ENCODE data around the gene MMP20. TPM values are rescaled to one million over a fixed set of nuclear protein-coding genes. Genes with fewer than 3 reads are reported as not detected.

The MMP20 gene
- total and polyA plus RNA-seq, 2 donors (not counting 1 experiment from before 2014, with no cell fraction given), result not detected

GRCh38 chr11:102623998-102624397 is 1.1 kb downstream of the MMP20 start:
- ChIA-PET CTCF (no interaction called here), POLR2A (no interaction called here)
- Mint-ChIP-seq H3K4me1 (no peaks in the 10 kb centered on the region), H3K4me3 (no peak overlapping the region), H3K27ac (no peak overlapping the region), H3K27me3 (peaks cover 8% of the 10 kb centered on the region), H3K9me3 (ENCODE audit: insufficient read depth) (no peaks in the 10 kb centered on the region)
- no peaks in the 10 kb centered on the region for H3K79me2 ChIP-seq (ENCODE audit: control insufficient read depth, insufficient read depth, low read length)
- H3K4me2 ChIP-seq (replicated peaks; ENCODE audit: low read depth, low read length, poor library complexity, severe bottlenecking), result no peak overlapping the region
- DNase-seq (no peak), ATAC-seq (ENCODE audit: low read depth) (no peak)
- H3K9me3 ChIP-seq (ENCODE audit: control extremely low read depth in 1 of 3, control insufficient read depth in 2 of 3, insufficient read depth in 1 of 3, low read length in 2 of 3), result no peaks in the 10 kb centered on the region
- H3K27me3 ChIP-seq (replicated peaks in 1 of 4; ENCODE audit: control extremely low read depth in 1 of 4, control insufficient read depth in 3 of 4, insufficient read depth in 4 of 4, low read length in 3 of 4), result no peaks in the 10 kb centered on the region
- H3K4me3 ChIP-seq (ENCODE audit: control extremely low read depth in 1 of 5, extremely low read depth in 1 of 5, insufficient read depth in 1 of 5, low read depth in 2 of 5, low read length in 4 of 5), result no peak overlapping the region
- no peaks in the 10 kb centered on the region for H3K36me3 ChIP-seq (replicated peaks in 1 of 2; ENCODE audit: control extremely low read depth in 1 of 2, control insufficient read depth in 1 of 2, extremely low read depth in 1 of 2, insufficient read depth in 2 of 2, low read length in 1 of 2)
- 92% methylated on average over 6 of the region's 8 CpGs for WGBS (ENCODE audit: insufficient coverage)
- no peak overlapping the region for H2AFZ ChIP-seq (ENCODE audit: insufficient read depth, low read depth, low read length, poor library complexity, severe bottlenecking)
- intact Hi-C loops (cut with micrococcal nuclease), result no loop called here
- H4K20me1 ChIP-seq (ENCODE audit: control insufficient read depth, insufficient read depth, low read length, poor library complexity, severe bottlenecking), result no peaks in the 10 kb centered on the region
- TF ChIP-seq CTCF (IDR thresholded peaks at IDR 0.05), result no peak
- no peak for TF ChIP-seq EZH2 (IDR thresholded peaks at IDR 0.05; ENCODE audit: borderline replicate concordance, insufficient read depth, low read depth, low read length, poor library complexity, severe bottlenecking)
- no peak overlapping the region for H3K9ac ChIP-seq (ENCODE audit: low read length)
- H3K27ac ChIP-seq (ENCODE audit: low read length in 2 of 2), result no peak overlapping the region
- H3K4me1 ChIP-seq (ENCODE audit: control insufficient read depth in 2 of 2, insufficient read depth in 2 of 2, low read length in 2 of 2), result no peaks in the 10 kb centered on the region

GRCh38 chr11:102623128-102623527 is 2.0 kb downstream of the MMP20 start:
- no peak overlapping the region for H3K4me2 ChIP-seq (replicated peaks; ENCODE audit: low read depth, low read length, poor library complexity, severe bottlenecking)
- H4K20me1 ChIP-seq (ENCODE audit: control insufficient read depth, insufficient read depth, low read length, poor library complexity, severe bottlenecking), result no peaks in the 10 kb centered on the region
- no peak overlapping the region for H2AFZ ChIP-seq (ENCODE audit: insufficient read depth, low read depth, low read length, poor library complexity, severe bottlenecking)
- POLR2A ChIA-PET, result no interaction called here
- H3K27ac Mint-ChIP-seq, result no peak overlapping the region
- CTCF ChIA-PET, result interaction anchor here (1.1 to 1.8 kb wide), 2 partner anchors 12 to 43 kb away, joined by 4 to 5 read pairs; no protein-coding TSS in a partner anchor
- no peaks in the 10 kb centered on the region for H3K4me1 Mint-ChIP-seq
- no peak for ATAC-seq (ENCODE audit: low read depth)
- 75% methylated on average over 4 of the region's 5 CpGs for WGBS (ENCODE audit: insufficient coverage)
- no peak for DNase-seq
- H3K36me3 ChIP-seq (replicated peaks in 1 of 2; ENCODE audit: control extremely low read depth in 1 of 2, control insufficient read depth in 1 of 2, extremely low read depth in 1 of 2, insufficient read depth in 2 of 2, low read length in 1 of 2), result no peaks in the 10 kb centered on the region
- H3K9me3 ChIP-seq (ENCODE audit: control extremely low read depth in 1 of 3, control insufficient read depth in 2 of 3, insufficient read depth in 1 of 3, low read length in 2 of 3), result no peaks in the 10 kb centered on the region
- H3K9ac ChIP-seq (ENCODE audit: low read length), result no peak overlapping the region
- H3K4me3 ChIP-seq (ENCODE audit: control extremely low read depth in 1 of 5, extremely low read depth in 1 of 5, insufficient read depth in 1 of 5, low read depth in 2 of 5, low read length in 4 of 5), result no peak overlapping the region
- H3K27ac ChIP-seq (ENCODE audit: low read length in 2 of 2), result no peak overlapping the region
- H3K79me2 ChIP-seq (ENCODE audit: control insufficient read depth, insufficient read depth, low read length), result no peaks in the 10 kb centered on the region
- intact Hi-C loops (cut with micrococcal nuclease), result no loop called here
- no peaks in the 10 kb centered on the region for H3K4me1 ChIP-seq (ENCODE audit: control insufficient read depth in 2 of 2, insufficient read depth in 2 of 2, low read length in 2 of 2)
- TF ChIP-seq CTCF (IDR thresholded peaks at IDR 0.05) (no peak), EZH2 (IDR thresholded peaks at IDR 0.05; ENCODE audit: borderline replicate concordance, insufficient read depth, low read depth, low read length, poor library complexity, severe bottlenecking) (no peak)
- H3K9me3 Mint-ChIP-seq (ENCODE audit: insufficient read depth), result no peaks in the 10 kb centered on the region
- peaks cover 8% of the 10 kb centered on the region for H3K27me3 Mint-ChIP-seq
- no peaks in the 10 kb centered on the region for H3K27me3 ChIP-seq (replicated peaks in 1 of 4; ENCODE audit: control extremely low read depth in 1 of 4, control insufficient read depth in 3 of 4, insufficient read depth in 4 of 4, low read length in 3 of 4)
- no peak overlapping the region for H3K4me3 Mint-ChIP-seq
